Heart left ventricle (tissue), 13 donors: ENCODE data around the gene MED17.

Experiments used
- CTCF ChIP-seq, 12 donors: fragments of 200-600 bp; sonication (generic) in 4 of 12; IDR thresholded peaks; one replicate each; pipeline versions ENCODE4 v1.5.0 to v1.8.0; 2018 to 2022; ENCODE audit warnings: antibody characterized with exemption in 12 of 12, mild to moderate bottlenecking in 5 of 12
- POLR2A ChIP-seq, 2 donors: fragments of 450-650 bp; IDR thresholded peaks; one replicate each; pipeline ENCODE4 v1.6.1; 2017; ENCODE audit warnings: antibody characterized with exemption in 2 of 2, mild to moderate bottlenecking in 2 of 2, moderate library complexity in 2 of 2
- donor health status: ischemic (EF 13 %, LVEDD 7.1; RV severe dilation, severe dysfunction).
- donor health status: DM: no; HTN: yes; CAD: no.
- donor health status: DM: no; HTN: no; CAD: no.
- donor health status: ischemic (EF 25% LVEDD 6.9; RV normal size, moderate dysfunction).
- donor health status: ischemic (EF 25% LVEDD 5.7; RV mildly dilated, moderate dysfunction).
- donor health status: ischemic (EF 35%, LVEDD 5.7; RV mildly dilated, moderate dysfunction).
- donor health status: nonischemic (EF 11% LVEDD 7.7; RV severe dilation, severe dysfunction).
- donor health status: DM: yes; HTN: yes; CAD: no.
- donor health status: PGD.
- donor health status: ischemic (EF 29% LVEDD 5.4; RV normal size, mild dysfunction).
- donor health status: nonischemic (EF 23%, LVEDD 6.1; RV moderate dilation, normal function).

GRCh38 chr11:93819966-93820695 lies 36.0 kb downstream of the MED17 start:
- no peak for TF ChIP-seq CTCF (IDR thresholded peaks at IDR 0.05)
- TF ChIP-seq POLR2A (IDR thresholded peaks at IDR 0.05): no peak
